Endothelial cell of coronary artery (primary cell): ENCODE data around the gene BBC3. TPM values are rescaled to one million over a fixed set of nuclear protein-coding genes. Genes with fewer than 3 reads are reported as not detected.

Experiments used
- total RNA-seq: library from RNA; depleted of rRNA; stranded (reverse); fragments of >200 nt; gene quantifications from 2 replicates; pipeline ENCODE4 v1.2.3, GENCODE V29; 2014

Gene BBC3
- total RNA-seq, result 14.2 and 21.8 TPM in 2 replicates

DNA sequence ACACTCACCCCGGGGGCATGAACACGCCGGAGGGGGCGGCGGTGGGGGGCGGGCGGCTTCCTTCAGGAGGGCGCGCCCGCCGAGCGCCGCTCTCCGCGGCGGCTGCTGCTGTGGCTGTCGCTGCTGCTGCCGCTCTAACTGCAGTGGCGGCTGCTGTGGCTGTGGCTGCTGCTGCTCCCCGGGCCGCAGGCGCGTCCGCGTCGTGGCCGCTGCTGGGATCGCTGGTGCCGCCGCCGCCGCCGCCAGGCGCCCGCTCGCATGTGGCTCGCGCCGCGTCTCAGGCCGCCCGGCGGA is at the start of gene BBC3:
TSS of gene BBC3 (minus strand) at position 279 of the 294 bp plus-strand sequence. CDS start 2,768 bp downstream, outside the sequence.

DNA sequence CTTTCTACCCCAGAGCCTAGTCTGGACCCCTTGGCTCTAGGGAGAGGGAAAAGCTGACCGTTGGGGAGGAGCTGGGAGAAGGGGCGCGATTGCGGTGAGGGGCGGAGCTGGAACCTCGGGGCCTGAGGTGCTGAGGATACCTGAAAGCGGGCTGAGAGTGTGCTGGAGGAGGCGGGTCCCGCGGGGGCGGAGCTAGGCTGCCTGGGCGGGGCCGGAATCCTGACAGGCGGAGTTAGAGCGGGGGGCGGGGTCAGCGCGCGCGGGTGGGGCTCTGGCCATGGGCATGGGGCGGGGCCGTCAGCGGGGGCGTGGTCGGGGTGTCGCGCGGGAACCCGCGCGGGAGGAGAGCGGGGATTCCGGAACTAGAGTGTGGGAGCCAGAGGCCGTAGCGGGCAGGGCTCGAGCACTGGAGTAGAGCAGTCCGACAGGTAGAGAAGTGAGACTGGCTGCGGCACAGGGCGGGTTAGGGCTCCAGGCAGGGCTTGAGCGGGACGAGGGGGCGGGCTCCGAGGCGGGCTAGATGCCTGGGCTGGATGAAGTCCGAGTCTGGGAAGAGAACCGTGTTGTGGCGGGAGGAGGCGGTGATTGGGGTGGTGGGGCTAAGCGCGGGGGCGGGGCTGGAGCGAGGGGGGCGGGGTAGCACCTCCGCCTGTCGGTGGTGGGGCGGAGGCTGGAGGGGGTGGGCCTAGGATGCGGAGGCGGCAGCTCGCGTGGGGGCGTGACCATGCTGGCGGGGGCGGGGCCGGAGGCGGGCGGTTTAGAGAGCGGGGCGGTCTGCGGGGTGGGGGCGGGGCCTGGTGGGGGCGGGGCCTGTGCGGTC is 43.3 kb upstream of the BBC3 start, which contains the start of gene INAFM1:
TSS of gene INAFM1 (plus strand) at position 815 of the 820 bp plus-strand sequence. CDS start 35 bp downstream, outside the sequence.

DNA sequence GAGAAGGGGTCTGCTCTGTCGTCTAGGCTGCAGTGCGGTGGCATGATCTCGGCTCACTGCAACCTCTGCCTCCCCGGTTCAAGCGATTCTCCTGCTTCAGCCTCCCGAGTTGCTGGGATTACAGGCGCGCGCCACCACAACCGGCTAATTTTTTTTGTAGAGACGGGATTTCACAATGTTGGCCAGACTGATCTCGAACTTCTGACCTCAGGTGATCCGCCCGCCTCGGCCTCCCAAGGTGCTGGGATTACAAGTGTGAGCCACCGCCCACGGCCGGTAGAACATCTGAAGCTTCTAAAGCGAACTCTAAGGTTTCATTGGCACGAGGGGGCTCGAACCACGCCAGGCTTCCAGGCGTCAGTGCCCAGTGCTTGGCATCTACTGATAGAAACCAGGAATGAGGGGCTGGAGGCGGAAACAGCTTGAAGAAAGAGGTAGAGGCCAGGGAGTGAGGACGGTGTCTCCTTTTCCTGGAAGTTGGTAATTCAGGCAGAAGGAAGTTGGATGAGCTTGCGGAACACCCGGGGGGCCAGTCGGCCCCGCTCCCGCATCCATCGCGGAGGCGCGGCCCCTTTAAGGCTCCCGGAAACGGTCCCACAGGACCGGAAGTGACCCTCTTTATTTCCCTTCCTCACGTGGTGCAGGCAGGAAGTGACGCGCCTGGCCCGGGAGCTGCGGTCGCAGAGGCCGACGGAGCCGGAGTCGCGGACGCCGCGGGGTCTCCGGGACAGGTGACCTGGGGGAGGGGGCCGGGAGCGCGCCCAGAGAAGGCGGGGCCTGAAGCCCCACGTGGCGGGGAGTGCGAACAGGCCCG is 25.1 kb upstream of the BBC3 start, which contains the start of gene CCDC9:
TSS of gene CCDC9 (plus strand) at position 647 of the 814 bp plus-strand sequence. CDS start 1,876 bp downstream, outside the sequence.

Other genes starting within 250 kb of the BBC3 start
- 0.75 TPM in 1 of 2 replicates, not detected in the other for gene NPAS1, start 211.4 kb downstream of the BBC3 start, total RNA-seq
- gene TMEM160, start 182.6 kb downstream of the BBC3 start, total RNA-seq, result 23.7 and 34.5 TPM in 2 replicates
- gene ZC3H4, start 117.4 kb downstream of the BBC3 start, total RNA-seq, result 12.1 and 13.6 TPM in 2 replicates
- gene SAE1, start 100.4 kb downstream of the BBC3 start, total RNA-seq, result 124 and 173 TPM in 2 replicates
- gene CCDC9, start 25.3 kb upstream of the BBC3 start, total RNA-seq, result 5.0 and 5.6 TPM in 2 replicates
- gene INAFM1, start 43.7 kb upstream of the BBC3 start, total RNA-seq, result 0.81 and 1.0 TPM in 2 replicates
- not detected in 2 replicates for gene C5AR1, start 78.7 kb upstream of the BBC3 start, total RNA-seq
- gene C5AR2, start 101.0 kb upstream of the BBC3 start, total RNA-seq, result 0.09 and 0.28 TPM in 2 replicates
- 8.2 and 8.9 TPM in 2 replicates for gene DHX34, start 118.1 kb upstream of the BBC3 start, total RNA-seq
- 4.0 TPM in 1 of 2 replicates, not detected in the other for gene MEIS3, start 188.3 kb upstream of the BBC3 start, total RNA-seq
- gene SLC8A2, start 240.7 kb upstream of the BBC3 start, total RNA-seq, result under 0.01 TPM in 1 of 2 replicates, not detected in the other